K562 (cell line): ENCODE data around the gene GDF11. TPM values are rescaled to one million over a fixed set of nuclear protein-coding genes. Genes with fewer than 3 reads are reported as not detected.

Experiments
- BRD4 ChIP-seq: fragments of 200-600 bp; sonication (generic); IDR thresholded peaks from 2 replicates; pipeline ENCODE4 v1.6.1; 2017; ENCODE audit warnings: inconsistent platforms
- FOSL1 ChIP-seq: fragments of 200-800 bp; sonication (Bioruptor generic); conservative IDR thresholded peaks from 2 replicates; pipeline ENCODE4 v1.6.1; 2016; ENCODE audit warnings: missing genetic modification characterization, missing compliant biosample characterization
- HMGXB4 ChIP-seq: sonication (generic); formaldehyde crosslinking; IDR thresholded peaks from 2 replicates; pipeline ENCODE4 v1.8.1; 2023; ENCODE audit warnings: mild to moderate bottlenecking, missing genetic modification reagents
- JUN ChIP-seq, 2 experiments: sonication (generic) in 1 of 2; formaldehyde crosslinking in 1 of 2; IDR thresholded peaks; 2 replicates each; pipeline versions ENCODE4 v1.6.1 to v1.8.0; 2012 to 2022; ENCODE audit warnings: borderline replicate concordance in 2 of 2, mild to moderate bottlenecking in 2 of 2, improper control_type of control experiment in 1 of 2, low read depth in 1 of 2, low read length in 1 of 2, missing genetic modification reagents in 1 of 2
- MCM5 ChIP-seq: fragments of 450-650 bp; IDR thresholded peaks from 2 replicates; pipeline ENCODE4 v1.6.1; 2016; ENCODE audit warnings: low read depth
- NR4A1 ChIP-seq, 2 experiments: fragments of 250-450 bp in 1 of 2; fragments of 450-650 bp in 1 of 2; sonication (Bioruptor Pico) in 1 of 2; IDR thresholded peaks; 2 replicates each; pipeline versions ENCODE4 v1.4.0 to v1.6.1; 2016 to 2020; ENCODE audit warnings: mild to moderate bottlenecking in 2 of 2, missing compliant biosample characterization in 1 of 2, missing genetic modification characterization in 1 of 2, moderate library complexity in 1 of 2
- ZNF253 ChIP-seq: fragments of 250-450 bp; sonication (Bioruptor Pico); conservative IDR thresholded peaks from 2 replicates; pipeline ENCODE4 v1.6.1; 2021; ENCODE audit warnings: mild to moderate bottlenecking
- ZNF408 ChIP-seq: fragments of 250-450 bp; sonication (Bioruptor Pico); IDR thresholded peaks from 2 replicates; pipeline ENCODE4 v1.4.0; 2020; ENCODE audit warnings: low read depth, mild to moderate bottlenecking, moderate library complexity
- ZNF609 ChIP-seq: sonication (generic); formaldehyde crosslinking; IDR thresholded peaks from 2 replicates; pipeline ENCODE4 v1.8.1; 2023; ENCODE audit warnings: missing genetic modification reagents, mild to moderate bottlenecking, borderline replicate concordance
- polyA plus RNA-seq, 8 experiments: library from polyadenylated mRNA; depleted of rRNA in 4 of 8; stranded (reverse) in 5 of 8; unstranded in 3 of 8; fragments of >200 nt; fragmentation: Nextera tagmentation in 2 of 8; fragmentation: Illumina TruSeq in 1 of 8; extraction: Ambion mirVana in 2 of 8; extraction: Trizol in 1 of 8; gene quantifications; 2 replicates each; pipeline versions ENCODE4 v1.2.1 to v1.2.3, GENCODE V29; 2011 to 2014; ENCODE audit warnings: inconsistent platforms in 1 of 8, missing spikeins in 1 of 8
- total RNA-seq, 7 experiments: library from RNA; depleted of rRNA in 6 of 7; stranded (reverse); fragments of >200 nt in 6 of 7; fragmentation: Illumina TruSeq in 2 of 7; extraction: Trizol in 2 of 7; gene quantifications; 2 replicates each; pipeline versions ENCODE4 v1.2.1 to v1.2.3, GENCODE V29; 2011 to 2021; ENCODE audit warnings: low replicate concordance in 1 of 7
- TF ChIP-seq, protein P1 (sequence below): fragments of 200-800 bp; sonication (Bioruptor generic); IDR thresholded peaks from 2 replicates; pipeline ENCODE4 v1.6.1; 2016; ENCODE audit warnings: missing genetic modification characterization, missing compliant biosample characterization
- TF ChIP-seq, protein P2 (sequence below): fragments of 250-450 bp; sonication (Bioruptor Pico); IDR thresholded peaks from 2 replicates; pipeline ENCODE4 v1.5.0; 2021

Gene GDF11
- total and polyA plus RNA-seq, 9 of the 15 experiments (the other 6 are each of a cell fraction or from before 2014, with no cell fraction given): 1.4 to 15.7 (median 4.8) TPM

DNA sequence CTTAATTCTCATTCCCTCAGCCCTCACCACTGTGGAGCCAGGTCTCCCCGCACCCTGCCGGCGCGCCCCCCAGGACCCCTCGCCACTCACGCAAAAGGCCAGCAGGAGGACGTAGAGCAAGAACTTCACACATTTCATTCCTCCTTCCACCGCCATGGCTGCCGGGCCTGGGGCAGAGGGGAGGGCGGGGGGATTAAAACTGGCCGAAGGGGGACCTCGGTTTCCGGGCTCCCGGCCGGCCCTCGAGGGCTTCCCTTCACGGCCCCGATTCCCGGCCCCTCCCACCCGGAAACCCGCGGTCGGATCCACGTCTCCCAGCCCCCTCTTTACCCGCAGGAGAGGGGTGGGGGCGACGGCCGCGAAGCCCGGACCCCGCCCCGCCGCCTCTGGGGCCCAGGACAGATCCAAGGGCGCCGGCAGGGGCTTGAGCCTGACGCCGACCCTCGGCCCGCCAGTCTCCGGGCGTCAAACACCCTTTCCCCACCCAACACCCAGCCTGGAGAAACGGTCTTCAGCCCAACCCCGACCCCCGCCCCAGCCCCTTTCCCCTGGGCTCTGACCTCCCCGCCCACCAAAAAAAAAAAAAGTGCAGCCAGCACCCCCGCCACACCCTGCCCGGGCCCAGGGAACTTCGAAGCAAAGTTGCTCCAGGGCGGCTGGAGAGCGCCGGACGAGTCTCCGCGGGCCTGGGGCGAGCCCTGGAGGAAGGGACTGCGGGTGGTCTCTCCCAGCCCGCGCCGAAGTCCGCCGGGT lies 14.6 kb upstream of the GDF11 start (continued):
- TF ChIP-seq, protein P1, sequence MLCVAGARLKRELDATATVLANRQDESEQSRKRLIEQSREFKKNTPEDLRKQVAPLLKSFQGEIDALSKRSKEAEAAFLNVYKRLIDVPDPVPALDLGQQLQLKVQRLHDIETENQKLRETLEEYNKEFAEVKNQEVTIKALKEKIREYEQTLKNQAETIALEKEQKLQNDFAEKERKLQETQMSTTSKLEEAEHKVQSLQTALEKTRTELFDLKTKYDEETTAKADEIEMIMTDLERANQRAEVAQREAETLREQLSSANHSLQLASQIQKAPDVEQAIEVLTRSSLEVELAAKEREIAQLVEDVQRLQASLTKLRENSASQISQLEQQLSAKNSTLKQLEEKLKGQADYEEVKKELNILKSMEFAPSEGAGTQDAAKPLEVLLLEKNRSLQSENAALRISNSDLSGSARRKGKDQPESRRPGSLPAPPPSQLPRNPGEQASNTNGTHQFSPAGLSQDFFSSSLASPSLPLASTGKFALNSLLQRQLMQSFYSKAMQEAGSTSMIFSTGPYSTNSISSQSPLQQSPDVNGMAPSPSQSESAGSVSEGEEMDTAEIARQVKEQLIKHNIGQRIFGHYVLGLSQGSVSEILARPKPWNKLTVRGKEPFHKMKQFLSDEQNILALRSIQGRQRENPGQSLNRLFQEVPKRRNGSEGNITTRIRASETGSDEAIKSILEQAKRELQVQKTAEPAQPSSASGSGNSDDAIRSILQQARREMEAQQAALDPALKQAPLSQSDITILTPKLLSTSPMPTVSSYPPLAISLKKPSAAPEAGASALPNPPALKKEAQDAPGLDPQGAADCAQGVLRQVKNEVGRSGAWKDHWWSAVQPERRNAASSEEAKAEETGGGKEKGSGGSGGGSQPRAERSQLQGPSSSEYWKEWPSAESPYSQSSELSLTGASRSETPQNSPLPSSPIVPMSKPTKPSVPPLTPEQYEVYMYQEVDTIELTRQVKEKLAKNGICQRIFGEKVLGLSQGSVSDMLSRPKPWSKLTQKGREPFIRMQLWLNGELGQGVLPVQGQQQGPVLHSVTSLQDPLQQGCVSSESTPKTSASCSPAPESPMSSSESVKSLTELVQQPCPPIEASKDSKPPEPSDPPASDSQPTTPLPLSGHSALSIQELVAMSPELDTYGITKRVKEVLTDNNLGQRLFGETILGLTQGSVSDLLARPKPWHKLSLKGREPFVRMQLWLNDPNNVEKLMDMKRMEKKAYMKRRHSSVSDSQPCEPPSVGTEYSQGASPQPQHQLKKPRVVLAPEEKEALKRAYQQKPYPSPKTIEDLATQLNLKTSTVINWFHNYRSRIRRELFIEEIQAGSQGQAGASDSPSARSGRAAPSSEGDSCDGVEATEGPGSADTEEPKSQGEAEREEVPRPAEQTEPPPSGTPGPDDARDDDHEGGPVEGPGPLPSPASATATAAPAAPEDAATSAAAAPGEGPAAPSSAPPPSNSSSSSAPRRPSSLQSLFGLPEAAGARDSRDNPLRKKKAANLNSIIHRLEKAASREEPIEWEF (CRISPR knock-in tag): no peak
- TF ChIP-seq, protein P2, sequence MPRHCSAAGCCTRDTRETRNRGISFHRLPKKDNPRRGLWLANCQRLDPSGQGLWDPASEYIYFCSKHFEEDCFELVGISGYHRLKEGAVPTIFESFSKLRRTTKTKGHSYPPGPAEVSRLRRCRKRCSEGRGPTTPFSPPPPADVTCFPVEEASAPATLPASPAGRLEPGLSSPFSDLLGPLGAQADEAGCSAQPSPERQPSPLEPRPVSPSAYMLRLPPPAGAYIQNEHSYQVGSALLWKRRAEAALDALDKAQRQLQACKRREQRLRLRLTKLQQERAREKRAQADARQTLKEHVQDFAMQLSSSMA (CRISPR knock-in tag): no peak
- TF ChIP-seq ZNF609 (CRISPR knock-in tag) (no peak), MCM5 (no peak), ZNF253 (CRISPR knock-in tag) (no peak), NR4A1 (CRISPR knock-in tag; IDR thresholded peaks at IDR 0.05) (no peak), NR4A1 (tag; IDR thresholded peaks at IDR 0.05) (no peak), JUN (IDR thresholded peaks at IDR 0.05; ENCODE audit: borderline replicate concordance, low read depth, low read length) (no peak), JUN (CRISPR knock-in tag; IDR thresholded peaks at IDR 0.05; ENCODE audit: borderline replicate concordance) (no peak), ZNF408 (CRISPR knock-in tag) (no peak), BRD4 (0 out of 2 replicates have a peak, but pooled peaks have one; percentile 24), HMGXB4 (CRISPR knock-in tag) (no peak), FOSL1 (no peak)
